ENCODE data around the gene FAM83D.

- TF ChIP-seq EZH2 (IDR thresholded peaks at IDR 0.05) (no peak), POLR2AphosphoS5 (IDR thresholded peaks at IDR 0.05; ENCODE audit: borderline replicate concordance, low read depth, low read length) (no peak), FOXP2 (optimal IDR thresholded peaks at IDR 0.05; ENCODE audit: control extremely low read depth, extremely low read length, insufficient read depth) (no peak)
Observed at GRCh38 chr20:38894091-38894847, 31.9 kb upstream of the FAM83D start.

All from SK-N-MC (cell line).